Measurements from ENCODE around the gene ACYP2.

- TF ChIP-seq TOX (CRISPR knock-in tag; IDR thresholded peaks at IDR 0.05; ENCODE audit: borderline replicate concordance) (no peak), ZNF565 (CRISPR knock-in tag; conservative IDR thresholded peaks at IDR 0.05; ENCODE audit: low read depth) (no peak), ZFP30 (CRISPR knock-in tag; IDR thresholded peaks at IDR 0.05) (no peak), RARB (CRISPR knock-in tag; IDR thresholded peaks at IDR 0.05) (no peak), PPARA (CRISPR knock-in tag; IDR thresholded peaks at IDR 0.05; ENCODE audit: borderline replicate concordance) (no peak), ZFP3 (CRISPR knock-in tag; IDR thresholded peaks at IDR 0.05) (no peak), ESRRG (CRISPR knock-in tag; IDR thresholded peaks at IDR 0.05) (no peak)
- TF ChIP-seq, protein P1, sequence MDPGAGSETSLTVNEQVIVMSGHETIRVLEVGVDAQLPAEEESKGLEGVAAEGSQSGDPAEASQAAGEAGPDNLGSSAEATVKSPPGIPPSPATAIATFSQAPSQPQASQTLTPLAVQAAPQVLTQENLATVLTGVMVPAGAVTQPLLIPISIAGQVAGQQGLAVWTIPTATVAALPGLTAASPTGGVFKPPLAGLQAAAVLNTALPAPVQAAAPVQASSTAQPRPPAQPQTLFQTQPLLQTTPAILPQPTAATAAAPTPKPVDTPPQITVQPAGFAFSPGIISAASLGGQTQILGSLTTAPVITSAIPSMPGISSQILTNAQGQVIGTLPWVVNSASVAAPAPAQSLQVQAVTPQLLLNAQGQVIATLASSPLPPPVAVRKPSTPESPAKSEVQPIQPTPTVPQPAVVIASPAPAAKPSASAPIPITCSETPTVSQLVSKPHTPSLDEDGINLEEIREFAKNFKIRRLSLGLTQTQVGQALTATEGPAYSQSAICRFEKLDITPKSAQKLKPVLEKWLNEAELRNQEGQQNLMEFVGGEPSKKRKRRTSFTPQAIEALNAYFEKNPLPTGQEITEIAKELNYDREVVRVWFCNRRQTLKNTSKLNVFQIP (CRISPR knock-in tag; IDR thresholded peaks at IDR 0.05; ENCODE audit: borderline replicate concordance, low read depth), result no peak
- TF ChIP-seq, protein P2, sequence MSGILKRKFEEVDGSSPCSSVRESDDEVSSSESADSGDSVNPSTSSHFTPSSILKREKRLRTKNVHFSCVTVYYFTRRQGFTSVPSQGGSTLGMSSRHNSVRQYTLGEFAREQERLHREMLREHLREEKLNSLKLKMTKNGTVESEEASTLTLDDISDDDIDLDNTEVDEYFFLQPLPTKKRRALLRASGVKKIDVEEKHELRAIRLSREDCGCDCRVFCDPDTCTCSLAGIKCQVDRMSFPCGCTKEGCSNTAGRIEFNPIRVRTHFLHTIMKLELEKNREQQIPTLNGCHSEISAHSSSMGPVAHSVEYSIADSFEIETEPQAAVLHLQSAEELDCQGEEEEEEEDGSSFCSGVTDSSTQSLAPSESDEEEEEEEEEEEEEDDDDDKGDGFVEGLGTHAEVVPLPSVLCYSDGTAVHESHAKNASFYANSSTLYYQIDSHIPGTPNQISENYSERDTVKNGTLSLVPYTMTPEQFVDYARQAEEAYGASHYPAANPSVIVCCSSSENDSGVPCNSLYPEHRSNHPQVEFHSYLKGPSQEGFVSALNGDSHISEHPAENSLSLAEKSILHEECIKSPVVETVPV (CRISPR knock-in tag; IDR thresholded peaks at IDR 0.05), result no peak
Measured at GRCh38 chr2:54139210-54139609, 23.8 kb downstream of the ACYP2 start.
